K562 (cell line): Measurements from ENCODE around the gene EYA3.

Source experiments
- BHLHE40 ChIP-seq: IDR thresholded peaks from 2 replicates; pipeline ENCODE4 v1.6.1; 2011; ENCODE audit warnings: low read length, improper control_type of control experiment
- HCFC1 ChIP-seq: IDR thresholded peaks from 2 replicates; pipeline ENCODE4 v1.6.1; 2012; ENCODE audit warnings: low read depth, low read length, improper control_type of control experiment
- ZKSCAN1 ChIP-seq: fragments of 150-350 bp; IDR thresholded peaks from 2 replicates; pipeline ENCODE4 v1.6.1; 2016; ENCODE audit warnings: low read depth, low read length
- ZNF445 ChIP-seq: fragments of 250-450 bp; sonication (Bioruptor Pico); IDR thresholded peaks from 2 replicates; pipeline ENCODE4 v1.4.0; 2020; ENCODE audit warnings: low read depth, mild to moderate bottlenecking, moderate library complexity

- TF ChIP-seq ZNF445 (CRISPR knock-in tag) (no peak), ZKSCAN1 (no peak), BHLHE40 (no peak), HCFC1 (no peak)
These were observed 62.1 kb downstream of the EYA3 start for GRCh38 chr1:28026329-28026728.
